PC-9 (cell line): ENCODE results near the gene CUX1.

ENCODE experiments used
- CTCF ChIP-seq: fragments of 200-600 bp; sonication (generic); conservative IDR thresholded peaks from 2 replicates; pipeline ENCODE4 v1.6.1; 2017; ENCODE audit warnings: mixed run types, antibody characterized with exemption, mild to moderate bottlenecking, moderate library complexity
- EZH2 ChIP-seq: fragments of 200-600 bp; sonication (generic); IDR thresholded peaks from 2 replicates; pipeline ENCODE4 v1.8.0; 2017; ENCODE audit warnings: antibody characterized with exemption, low read depth

GRCh38 chr7:102322202-102322715, 504.8 kb downstream of the CUX1 start:
- TF ChIP-seq CTCF (no peak), EZH2 (no peak)
